GM12873 (cell line): Measurements from ENCODE around the gene PCDHGC3.

Source experiments
- CTCF ChIP-seq: IDR thresholded peaks from 2 replicates; pipeline ENCODE4 v1.5.1; 2012; ENCODE audit warnings: low read depth, mild to moderate bottlenecking, moderate library complexity, low read length, control low read depth; ENCODE audit not compliant: insufficient read depth; ENCODE audit errors: missing control alignments

PCDHGC3 gene

DNA sequence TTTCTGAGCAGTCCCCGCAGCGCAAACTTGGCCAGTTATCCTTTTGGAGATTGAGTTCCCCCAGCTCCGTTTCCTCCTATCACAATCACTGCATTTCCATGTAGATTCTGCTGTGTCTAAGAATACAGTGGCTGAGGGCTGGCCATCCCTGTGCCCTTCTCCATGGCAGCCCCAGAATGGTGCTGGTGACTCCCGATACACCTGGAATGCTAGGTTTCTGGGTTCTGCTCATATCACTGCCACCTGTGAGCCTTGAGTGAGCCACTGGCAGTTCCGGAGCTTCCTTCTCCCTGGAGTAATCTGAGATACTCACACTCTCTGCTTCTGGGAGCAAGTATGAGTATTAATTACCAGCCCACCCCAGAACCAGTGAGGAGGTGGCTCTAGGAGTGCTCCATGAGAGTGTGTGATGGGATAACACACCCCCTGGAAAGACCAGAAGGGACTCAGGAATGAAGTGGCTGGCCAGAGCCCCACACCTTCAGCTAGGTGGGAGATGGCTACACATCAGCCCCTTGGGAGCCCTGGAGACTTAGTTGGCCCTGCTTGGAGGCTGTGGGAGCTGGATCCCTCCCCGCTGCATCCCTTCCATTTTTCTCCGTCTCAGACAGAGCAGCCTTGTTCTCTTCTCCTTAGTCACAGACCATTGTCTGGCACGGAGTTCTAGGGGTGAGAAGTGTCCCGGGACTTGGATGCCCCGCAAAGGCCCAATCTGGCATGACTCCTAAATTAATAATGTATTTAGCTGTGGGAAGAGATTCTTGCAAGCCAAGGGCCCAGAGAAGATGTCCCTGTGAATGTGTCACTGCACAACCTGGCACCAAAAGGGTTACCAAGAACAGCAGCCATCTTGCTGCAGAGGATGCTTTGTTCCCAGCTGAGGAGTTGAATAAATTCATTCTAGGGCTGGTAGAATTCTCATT lies 18.0 kb downstream of the PCDHGC3 start:
- TF ChIP-seq CTCF = no peak

GRCh38 chr5:141494761-141495452 lies 19.1 kb downstream of the PCDHGC3 start:
- no peak for TF ChIP-seq CTCF

GRCh38 chr5:141495453-141495811 lies 19.7 kb downstream of the PCDHGC3 start:
- TF ChIP-seq CTCF = no peak

DNA sequence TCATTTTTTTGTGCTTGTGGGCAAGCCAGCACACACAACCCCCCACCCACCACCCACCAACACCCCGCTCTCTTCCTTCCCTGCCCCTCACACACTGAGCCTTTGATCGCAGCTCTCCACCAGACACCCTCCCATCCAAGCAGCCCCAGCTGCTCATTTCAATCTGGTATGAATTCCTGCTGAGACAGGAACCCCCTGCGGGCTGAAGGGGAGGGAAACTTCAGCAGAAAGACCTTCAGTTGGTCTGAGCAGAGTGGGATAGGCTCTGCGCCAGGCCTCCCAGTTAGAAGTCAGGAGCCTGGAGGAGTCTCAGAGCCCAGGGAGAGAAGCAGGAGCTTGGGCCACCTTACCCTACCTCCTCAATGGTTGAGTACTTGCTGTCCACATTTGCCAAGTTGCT lies 20.3 kb downstream of the PCDHGC3 start:
- TF ChIP-seq CTCF = no peak

DNA sequence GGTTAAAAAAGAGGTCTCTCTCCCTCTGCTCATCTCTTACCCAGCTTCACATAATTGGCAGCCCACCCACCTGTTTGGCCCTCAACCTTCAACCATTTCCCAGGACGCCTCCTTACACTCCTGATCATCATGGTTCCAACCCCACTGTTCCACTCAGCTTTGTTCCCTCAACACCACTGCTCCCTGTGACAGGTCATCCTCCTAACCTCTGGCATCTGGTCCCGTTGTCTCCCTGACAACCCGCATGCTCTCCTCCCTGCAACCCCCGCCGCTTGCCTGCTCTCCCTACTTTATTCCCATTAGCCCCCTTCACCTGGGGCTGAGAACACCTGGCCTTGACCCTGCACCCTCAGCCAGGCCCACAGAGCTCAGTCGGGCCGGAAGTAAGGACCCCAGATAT lies 26.0 kb downstream of the PCDHGC3 start:
- no peak for TF ChIP-seq CTCF

DNA sequence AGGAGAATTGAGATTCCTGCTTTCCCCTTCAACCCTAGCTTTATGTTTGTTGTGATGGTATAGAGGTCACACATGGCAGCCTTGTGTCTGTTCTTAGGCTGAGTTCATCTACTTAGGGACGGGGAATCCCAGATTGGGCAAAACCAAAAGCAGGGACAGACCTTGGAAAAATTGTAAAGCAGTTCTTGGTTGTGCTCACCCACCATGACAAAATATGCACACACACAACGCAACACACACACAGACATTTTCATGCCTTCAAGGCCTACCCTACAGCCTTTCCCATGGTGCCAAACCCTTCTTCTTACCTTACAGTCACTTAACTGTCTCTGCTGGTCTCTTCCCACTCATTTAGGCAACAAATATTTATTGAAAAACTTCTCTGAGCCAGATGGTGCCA lies 27.9 kb downstream of the PCDHGC3 start:
- TF ChIP-seq CTCF = no peak

DNA sequence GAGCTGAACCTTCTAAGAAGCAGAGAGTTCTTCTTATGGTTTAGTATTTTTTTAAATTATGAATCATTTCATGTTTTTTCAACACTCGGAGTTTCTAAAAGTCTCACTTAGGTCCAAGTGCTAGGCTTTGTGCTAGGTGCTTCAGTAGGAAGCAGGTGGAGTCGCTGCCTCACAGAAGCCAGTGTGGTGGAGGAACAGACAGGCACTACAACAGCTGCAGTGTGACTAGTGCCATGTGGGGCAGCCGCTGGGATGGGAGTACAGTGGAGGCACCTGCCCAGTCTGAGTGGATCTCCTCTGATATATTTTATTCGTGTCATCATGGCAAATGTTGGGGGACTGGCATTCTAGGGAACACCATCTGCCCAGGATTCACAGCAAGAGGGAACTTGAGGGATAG lies 28.4 kb downstream of the PCDHGC3 start:
- TF ChIP-seq CTCF = no peak
